ENCODE data around the gene RTP4. TPM values are rescaled to one million over a fixed set of nuclear protein-coding genes. Genes with fewer than 3 reads are reported as not detected.

RTP4 gene
- total RNA-seq, 1 experiment from 2014 or later, result 2.5 TPM

- DNase-seq (ENCODE audit: low read depth, low spot score) (no peak), ATAC-seq (no peak)
- peaks cover 7% of the 10 kb centered on the region for H3K4me1 ChIP-seq (ENCODE audit: control insufficient read depth, insufficient read depth, low read length)
- no peaks in the 10 kb centered on the region for H3K9me3 ChIP-seq (ENCODE audit: control insufficient read depth, insufficient read depth, low read depth, low read length)
- H3K36me3 ChIP-seq (ENCODE audit: control insufficient read depth, insufficient read depth, low read length), result no peaks in the 10 kb centered on the region
- BruUV-seq (replicated peaks), result no TSS peak
- TF ChIP-seq CTCF (IDR thresholded peaks at IDR 0.05) (no peak), TCF7L2 (IDR thresholded peaks at IDR 0.05; ENCODE audit: low read depth, low read length) (no peak), POLR2AphosphoS5 (IDR thresholded peaks at IDR 0.05; ENCODE audit: low read depth, low read length) (no peak), REST (IDR thresholded peaks at IDR 0.05; ENCODE audit: insufficient read depth in 1 of 2, low read depth in 2 of 2, low read length in 1 of 2) (no peak), SIN3A (IDR thresholded peaks at IDR 0.05; ENCODE audit: borderline replicate concordance, insufficient read depth, low read depth, low read length) (no peak)
- H3K27ac ChIP-seq (ENCODE audit: low read length), result no peak overlapping the region
- intact Hi-C loops (cut with micrococcal nuclease; ENCODE audit: unreplicated experiment) (no loop called here), in situ Hi-C loops (cut with HindIII; ENCODE audit: low pct_unique_long_range_greater_than_20kb, low sequenced_read_pairs) (no loop called here)
- CTCF ChIA-PET, result no interaction called here
- POLR2A ChIA-PET, result no interaction called here
- H3K4me3 ChIP-seq (ENCODE audit: low read depth in 2 of 2, low read length in 2 of 2), result no peak overlapping the region
- no peaks in the 10 kb centered on the region for H3K27me3 ChIP-seq (ENCODE audit: control insufficient read depth, insufficient read depth, low read length)
Measured at GRCh38 chr3:187370051-187370450, 1.9 kb downstream of the RTP4 start.

GRCh38 chr3:187375581-187375980 lies 7.4 kb downstream of the RTP4 start:
- BruUV-seq (replicated peaks), result no TSS peak

More at GRCh38 chr3:187375581-187375980, 7.4 kb downstream of the RTP4 start:
- no peak overlapping the region for H3K4me3 ChIP-seq (ENCODE audit: low read depth in 2 of 2, low read length in 2 of 2)
- H3K36me3 ChIP-seq (ENCODE audit: control insufficient read depth, insufficient read depth, low read length), result no peaks in the 10 kb centered on the region
- H3K27me3 ChIP-seq (ENCODE audit: control insufficient read depth, insufficient read depth, low read length), result no peaks in the 10 kb centered on the region
- no peak for TF ChIP-seq TCF7L2 (IDR thresholded peaks at IDR 0.05; ENCODE audit: low read depth, low read length)
- TF ChIP-seq SIN3A (IDR thresholded peaks at IDR 0.05; ENCODE audit: borderline replicate concordance, insufficient read depth, low read depth, low read length), result no peak
- no peak for TF ChIP-seq POLR2AphosphoS5 (IDR thresholded peaks at IDR 0.05; ENCODE audit: low read depth, low read length)
- TF ChIP-seq REST (IDR thresholded peaks at IDR 0.05; ENCODE audit: insufficient read depth in 1 of 2, low read depth in 2 of 2, low read length in 1 of 2), result no peak
- no peak for TF ChIP-seq CTCF (IDR thresholded peaks at IDR 0.05)
- ChIA-PET POLR2A (no interaction called here), CTCF (no interaction called here)
- intact Hi-C loops (cut with micrococcal nuclease; ENCODE audit: unreplicated experiment) (no loop called here), in situ Hi-C loops (cut with HindIII; ENCODE audit: low pct_unique_long_range_greater_than_20kb, low sequenced_read_pairs) (no loop called here)
- DNase-seq (ENCODE audit: low read depth, low spot score) (no peak), ATAC-seq (no peak)
- no peaks in the 10 kb centered on the region for H3K9me3 ChIP-seq (ENCODE audit: control insufficient read depth, insufficient read depth, low read depth, low read length)
- no peak overlapping the region for H3K27ac ChIP-seq (ENCODE audit: low read length)
- no peaks in the 10 kb centered on the region for H3K4me1 ChIP-seq (ENCODE audit: control insufficient read depth, insufficient read depth, low read length)
